DMS 273 treated with DMSO at 0.1 percent for 48 hours (cell line): ENCODE measurements around the gene COL4A2.
"Not testable (repeated sequence)": the region's sequence is repeated elsewhere in the genome, so short reads cannot be mapped to it uniquely, and the experiment has no call there.

ENCODE experiments used
- DNase-seq: peaks from one replicate; lab custom pipeline; 2025; lab: John Stamatoyannopoulos, UW

The COL4A2 gene

GRCh38 chr13:110307767-110308655 is 927 bp downstream of the COL4A2 start:
- DNase-seq: no peak

DNA sequence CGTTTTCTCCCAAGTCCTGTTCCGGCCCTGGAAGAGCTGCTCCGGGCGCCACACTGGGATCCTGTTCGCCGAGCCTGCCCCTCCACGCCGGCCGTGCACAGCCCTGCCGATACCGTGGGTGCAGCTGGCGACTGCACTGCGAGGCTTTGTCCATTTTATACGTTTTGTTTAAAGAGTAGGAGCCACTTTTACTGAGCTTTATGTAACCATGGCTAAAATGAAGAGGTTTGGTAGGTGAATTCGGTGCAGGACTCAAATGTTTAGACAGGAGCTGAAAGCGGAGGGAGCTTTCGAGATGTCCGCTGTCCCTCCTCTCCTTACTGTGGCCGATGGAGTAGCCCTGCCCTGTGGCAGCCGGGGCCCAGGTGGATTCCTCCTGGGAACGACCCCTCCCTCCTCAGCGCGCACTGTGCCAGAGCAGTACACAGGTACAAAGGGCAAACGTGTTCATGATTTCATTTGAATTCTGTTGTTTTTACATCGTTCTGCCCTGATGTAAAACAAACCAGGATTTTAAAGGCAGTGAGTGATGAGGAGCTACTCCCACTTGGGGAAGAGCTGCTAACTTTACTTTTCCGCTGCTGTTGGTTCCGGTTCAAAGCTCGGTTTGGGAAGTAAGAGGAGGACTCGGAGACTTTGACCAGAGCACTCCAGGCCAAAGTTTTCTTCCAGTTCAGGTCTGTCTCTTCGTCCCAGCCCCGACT is 1.7 kb downstream of the COL4A2 start:
- DNase-seq: no peak

GRCh38 chr13:110309661-110310524 is 2.8 kb downstream of the COL4A2 start:
- DNase-seq: no peak

GRCh38 chr13:110310541-110311442 is 3.7 kb downstream of the COL4A2 start:
- DNase-seq: no peak

- DNase-seq: no peak
These were observed 4.6 kb downstream of the COL4A2 start for GRCh38 chr13:110311443-110312338.

GRCh38 chr13:110312339-110313031 is 5.4 kb downstream of the COL4A2 start:
- DNase-seq: no peak

- DNase-seq: not testable (repeated sequence)
These were observed 6.2 kb downstream of the COL4A2 start for GRCh38 chr13:110313261-110313660.

DNA sequence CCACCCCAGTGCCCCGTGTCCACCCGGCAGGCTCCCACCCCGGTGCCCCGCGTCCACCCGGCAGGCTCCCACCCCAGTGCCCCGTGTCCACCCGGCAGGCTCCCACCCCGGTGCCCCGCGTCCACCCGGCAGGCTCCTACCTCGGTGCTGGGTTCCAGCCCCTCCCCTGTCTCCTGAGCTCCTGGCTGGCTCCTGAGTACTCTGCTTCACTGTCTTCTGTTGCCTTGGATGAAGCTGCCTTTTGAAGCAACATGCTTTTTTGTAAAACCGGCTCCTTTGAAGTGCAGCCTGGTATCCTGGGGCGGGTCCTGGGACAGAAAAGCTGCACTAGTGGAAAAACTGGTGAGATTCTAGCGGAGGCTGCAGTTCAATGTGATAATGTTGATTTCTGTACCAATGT is 6.6 kb downstream of the COL4A2 start:
- DNase-seq: not testable (repeated sequence)

- no peak for DNase-seq
These were observed 7.6 kb downstream of the COL4A2 start for GRCh38 chr13:110314516-110315245.

DNA sequence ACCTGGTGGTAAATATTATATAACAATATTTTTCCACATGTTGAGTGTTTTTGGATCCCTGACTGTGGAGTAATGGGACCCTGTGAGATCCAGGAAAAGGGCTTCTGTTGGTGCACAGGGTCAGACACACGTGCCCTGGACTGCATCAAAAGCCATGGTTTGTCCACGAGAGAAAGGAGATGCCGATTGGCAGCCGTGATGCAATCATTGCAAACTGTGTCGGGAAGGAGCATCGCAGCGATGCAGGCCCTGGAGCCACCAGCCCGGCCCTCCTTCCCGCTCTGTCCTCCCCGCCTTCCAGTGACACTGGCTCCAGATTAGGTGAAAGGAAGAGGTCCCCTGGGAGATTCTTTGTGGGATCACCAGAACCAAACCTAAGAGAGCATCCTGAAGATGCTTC is 9.1 kb downstream of the COL4A2 start:
- DNase-seq: no peak

DNA sequence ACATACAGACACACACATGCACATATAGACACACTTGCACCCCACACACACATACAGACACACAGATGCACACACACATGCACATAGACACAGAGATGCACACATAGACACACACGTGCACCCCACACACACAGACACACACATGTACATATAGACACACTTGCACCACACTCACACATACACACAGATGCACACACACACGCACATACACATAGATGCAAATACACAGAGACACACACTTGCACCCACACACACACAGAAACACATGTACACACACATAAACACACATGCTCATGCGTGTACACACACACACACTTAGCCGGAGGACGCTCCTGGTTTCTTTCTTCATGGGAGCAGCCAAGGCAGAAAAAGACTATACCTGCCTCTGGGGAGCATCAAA is 10.0 kb downstream of the COL4A2 start:
- DNase-seq: no peak

DNA sequence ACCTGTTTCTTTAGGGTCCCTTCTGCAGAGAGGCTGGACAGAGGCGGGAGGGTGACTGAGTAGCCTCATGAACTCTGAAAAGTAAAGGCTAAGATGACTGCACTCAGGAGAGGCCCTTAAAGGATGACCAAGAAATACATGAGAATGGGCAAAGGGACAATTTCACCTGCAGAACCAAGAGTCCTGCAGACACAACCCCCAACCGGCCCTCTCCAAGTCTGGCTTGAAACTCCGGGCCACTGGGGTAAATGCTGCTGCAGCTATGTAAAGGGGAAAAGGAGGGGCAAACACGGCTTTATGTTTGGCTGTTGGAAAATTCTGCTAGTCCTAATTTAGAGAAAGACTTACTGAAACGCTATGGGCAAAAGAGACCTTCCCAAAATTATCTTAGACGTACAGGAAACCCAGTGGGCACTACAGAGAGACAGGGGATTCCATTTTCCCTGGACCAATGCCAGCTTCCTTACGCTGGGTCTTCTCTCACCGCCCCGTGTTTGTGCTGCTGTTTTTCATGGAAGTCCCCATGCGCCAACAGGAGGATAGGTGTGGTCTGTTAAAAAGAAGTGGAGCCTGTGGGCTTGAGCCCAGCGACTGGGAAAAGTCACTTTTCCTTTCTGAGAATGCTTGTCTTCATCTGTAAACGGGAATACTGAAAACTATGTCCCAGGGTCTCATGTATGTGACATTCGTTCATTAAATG is 10.6 kb downstream of the COL4A2 start:
- no peak for DNase-seq

GRCh38 chr13:110318920-110319319 is 11.8 kb downstream of the COL4A2 start:
- DNase-seq: no peak

GRCh38 chr13:110319397-110319773 is 12.3 kb downstream of the COL4A2 start:
- no peak for DNase-seq

- DNase-seq: no peak
These were observed 12.9 kb downstream of the COL4A2 start for GRCh38 chr13:110319774-110320509.

GRCh38 chr13:110320645-110321044 is 13.6 kb downstream of the COL4A2 start:
- no peak for DNase-seq

DNA sequence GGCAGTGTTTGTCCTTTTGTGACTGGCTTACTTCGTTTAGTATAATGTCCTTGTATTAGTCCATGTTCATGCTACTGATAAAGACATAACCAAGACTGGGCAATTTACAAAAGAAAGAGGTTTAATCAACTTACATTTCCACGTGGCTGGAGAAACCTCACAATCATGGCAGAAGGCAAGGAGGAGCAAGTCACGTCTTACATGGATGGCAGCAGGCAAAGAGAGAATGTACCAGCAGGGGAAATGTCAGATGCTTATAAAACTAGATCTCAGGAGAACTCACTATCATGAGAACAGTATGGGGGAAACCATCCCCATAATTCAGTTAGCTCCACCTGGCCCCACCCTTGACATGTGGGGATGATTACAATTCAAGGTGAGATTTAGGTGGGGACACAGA is 14.5 kb downstream of the COL4A2 start:
- not testable (repeated sequence) for DNase-seq
